GM18511 (cell line): Measurements from ENCODE around the gene DHRSX.
"Not testable (repeated sequence)": the region's sequence is repeated elsewhere in the genome, so short reads cannot be mapped to it uniquely, and the experiment has no call there.

ENCODE experiments used
- ATAC-seq: cut with Tn5 transposase; IDR thresholded peaks from one replicate; pipeline ENCODE4 v1.9.1; 2021; ENCODE audit warnings: mild to moderate bottlenecking, moderate library complexity; ENCODE audit not compliant: unreplicated experiment

DHRSX gene

DNA sequence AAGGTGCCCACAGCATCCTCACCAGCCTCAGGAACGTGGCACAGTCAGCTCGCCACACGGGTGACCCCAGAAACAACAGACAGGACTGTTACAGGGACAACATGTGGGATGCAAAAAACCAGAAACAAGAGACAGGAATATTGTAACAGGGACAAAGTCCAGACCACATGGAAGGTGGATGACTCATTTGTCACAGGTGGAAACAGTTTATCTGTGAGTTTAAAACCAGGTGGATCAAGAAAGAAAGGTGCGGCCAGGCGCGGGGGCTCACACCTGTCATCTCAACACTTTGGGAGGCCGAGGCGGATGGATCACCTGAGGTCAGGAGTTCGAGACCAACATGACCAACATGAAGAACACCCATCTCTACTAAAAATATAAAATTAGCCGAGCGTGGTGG lies 23.5 kb downstream of the DHRSX start:
- not testable (repeated sequence) for ATAC-seq

DNA sequence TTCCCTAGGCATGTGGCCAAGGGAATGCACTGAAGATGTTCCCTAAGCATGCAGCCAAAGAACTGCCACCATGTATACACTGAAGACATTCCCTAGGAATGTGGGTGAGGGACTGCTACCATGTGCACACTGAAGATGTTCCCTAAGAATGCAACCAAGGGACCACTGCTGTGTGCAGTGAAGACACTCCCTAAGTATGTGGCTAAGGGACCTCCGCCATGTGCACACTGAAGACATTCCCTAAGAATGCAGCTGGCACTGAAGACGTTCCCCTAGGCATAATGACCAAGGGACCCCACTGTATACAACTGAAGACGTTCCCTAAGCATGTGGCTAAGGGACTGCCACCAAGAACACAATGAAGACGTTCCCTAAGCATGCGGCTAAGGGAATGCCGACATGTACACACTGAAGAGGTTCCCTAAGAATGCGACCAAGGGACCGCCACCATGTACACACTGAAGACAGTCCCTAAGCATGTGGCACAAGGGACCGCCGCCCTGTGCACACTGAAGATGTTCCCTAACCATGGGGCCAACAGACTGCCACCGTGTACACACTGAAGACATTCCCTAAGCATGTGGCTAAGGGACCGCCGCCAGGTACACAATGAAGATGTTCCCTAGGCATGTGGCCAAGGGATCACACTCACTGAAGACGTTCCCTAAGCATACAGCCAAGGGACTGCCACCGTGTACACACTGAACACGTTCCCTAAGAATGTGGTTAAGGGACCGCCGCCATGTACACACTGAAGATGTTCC lies 25.6 kb downstream of the DHRSX start:
- ATAC-seq = no peak

DNA sequence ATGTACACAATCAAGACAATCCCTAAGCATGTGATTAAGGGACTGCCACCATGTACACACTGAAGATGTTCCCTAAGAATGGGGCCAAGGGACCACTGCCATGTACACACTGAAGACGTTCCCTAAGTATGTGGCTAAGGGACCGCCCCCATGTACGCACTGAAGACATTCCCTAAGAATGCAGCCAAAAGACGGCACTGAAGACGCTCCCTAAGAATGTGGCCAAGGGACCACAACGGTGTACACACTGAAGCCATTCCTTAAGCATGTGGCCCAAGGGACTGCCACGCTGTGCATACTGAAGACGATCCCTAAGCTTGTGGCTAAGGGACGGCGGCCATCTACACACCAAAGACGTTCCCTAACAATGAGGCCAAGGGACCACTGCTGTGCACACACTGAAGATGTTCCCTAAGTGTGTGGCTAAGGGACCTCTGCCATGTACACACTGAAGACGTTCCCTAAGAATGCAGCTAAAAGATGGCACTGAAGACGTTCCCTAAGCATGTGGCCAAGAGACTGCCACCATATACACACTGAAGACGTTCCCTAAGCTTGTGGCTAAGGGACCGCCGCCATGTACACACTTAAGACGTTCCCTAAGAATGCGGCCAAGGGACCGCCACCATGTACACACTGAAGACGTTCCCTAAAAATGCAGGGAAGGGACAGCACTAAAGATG lies 26.4 kb downstream of the DHRSX start:
- no peak for ATAC-seq

DNA sequence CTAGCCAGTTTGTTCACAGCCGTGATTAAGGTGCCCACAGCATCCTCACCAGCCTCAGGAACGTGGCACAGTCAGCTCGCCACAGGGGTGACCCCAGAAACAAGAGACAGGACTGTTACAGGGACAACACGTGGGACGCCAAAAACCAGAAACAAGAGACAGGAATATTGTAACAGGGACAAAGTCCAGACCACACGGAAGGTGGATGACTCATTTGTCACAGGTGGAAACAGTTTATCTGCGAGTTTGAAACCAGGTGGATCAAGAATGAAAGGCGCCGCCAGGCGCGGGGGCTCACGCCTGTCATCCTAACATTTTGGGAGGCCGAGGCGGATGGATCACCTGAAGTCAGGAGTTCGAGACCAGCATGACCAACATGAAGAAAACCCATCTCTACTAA lies 27.7 kb downstream of the DHRSX start:
- ATAC-seq = not testable (repeated sequence)

DNA sequence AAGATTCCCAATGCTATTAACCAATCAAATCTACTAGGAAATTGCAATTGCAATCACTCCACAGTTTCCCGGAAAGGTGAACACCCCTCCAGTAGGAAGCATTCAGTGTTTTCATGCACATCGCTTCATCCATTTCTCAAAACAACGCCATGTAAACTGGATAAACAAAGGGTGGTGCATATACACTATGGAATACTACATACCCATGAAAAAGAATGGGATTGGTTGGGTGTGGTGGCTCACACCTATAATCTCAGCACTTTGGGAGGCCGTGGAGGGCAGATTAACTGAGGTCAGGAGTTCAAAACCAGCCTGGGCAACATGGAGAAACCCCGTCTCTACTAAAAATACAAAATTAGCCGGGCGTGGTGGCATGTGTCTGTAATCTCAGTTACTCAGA lies 29.1 kb downstream of the DHRSX start:
- no peak for ATAC-seq

DNA sequence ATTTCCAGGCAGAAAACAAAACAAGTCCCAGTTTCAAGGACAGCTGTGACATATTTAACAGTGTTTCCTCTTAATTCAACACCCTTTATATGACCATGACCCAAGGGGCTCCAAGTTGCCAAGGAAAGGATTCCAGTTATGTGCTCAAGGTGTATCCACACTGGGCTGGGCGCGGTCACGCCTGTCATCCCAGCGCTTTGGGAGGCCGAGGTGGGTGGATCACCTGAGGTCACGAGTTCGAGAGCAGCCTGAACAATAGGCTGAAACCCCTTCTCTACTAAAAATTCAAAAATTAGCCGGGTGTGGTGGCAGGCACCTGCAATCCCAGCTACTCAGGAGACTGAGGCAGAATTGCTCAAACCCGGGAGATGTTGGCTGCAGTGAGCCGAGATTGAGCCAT lies 29.6 kb downstream of the DHRSX start:
- ATAC-seq = not testable (repeated sequence)

DNA sequence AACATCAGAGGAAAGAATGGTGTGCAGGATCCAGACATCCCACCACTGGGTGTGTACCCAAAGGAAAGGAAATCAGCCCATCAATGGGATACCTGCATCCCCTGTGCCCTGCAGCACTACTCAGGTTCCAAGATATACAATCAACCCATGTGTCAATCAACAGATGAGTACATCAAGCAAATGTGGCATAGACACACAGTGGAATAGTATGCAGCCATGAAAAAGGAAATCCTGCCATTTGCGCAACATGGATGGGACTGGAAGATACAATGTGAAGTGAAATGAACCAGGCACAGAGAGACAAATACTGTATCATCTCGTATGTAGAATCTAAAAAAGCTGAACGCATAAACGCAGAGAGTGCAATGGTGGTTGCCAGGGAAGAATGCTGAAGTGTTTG lies 30.9 kb downstream of the DHRSX start:
- ATAC-seq = not testable (repeated sequence)

DNA sequence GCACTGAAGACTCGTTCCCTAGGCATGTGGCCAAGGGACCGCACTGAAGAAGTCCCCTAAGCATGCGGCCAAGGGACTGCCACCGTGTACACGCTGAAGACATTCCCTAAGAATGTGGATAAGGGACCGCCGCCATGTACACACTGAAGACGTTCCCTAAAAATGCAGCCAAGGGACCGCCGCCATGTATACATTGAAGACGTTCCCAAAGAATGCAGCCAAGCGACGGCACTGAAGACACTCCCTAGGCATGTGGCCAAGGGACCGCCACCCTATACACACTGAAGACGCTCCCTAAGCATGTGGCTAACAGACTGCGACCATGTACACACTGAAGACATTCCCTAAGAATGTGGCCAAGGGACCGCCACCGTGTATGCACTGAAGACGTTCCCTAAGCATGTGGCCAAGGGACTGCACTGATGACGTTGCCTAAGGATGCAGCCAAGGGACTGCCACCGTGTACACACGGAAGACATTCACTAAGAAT lies 31.5 kb downstream of the DHRSX start:
- no peak for ATAC-seq

DNA sequence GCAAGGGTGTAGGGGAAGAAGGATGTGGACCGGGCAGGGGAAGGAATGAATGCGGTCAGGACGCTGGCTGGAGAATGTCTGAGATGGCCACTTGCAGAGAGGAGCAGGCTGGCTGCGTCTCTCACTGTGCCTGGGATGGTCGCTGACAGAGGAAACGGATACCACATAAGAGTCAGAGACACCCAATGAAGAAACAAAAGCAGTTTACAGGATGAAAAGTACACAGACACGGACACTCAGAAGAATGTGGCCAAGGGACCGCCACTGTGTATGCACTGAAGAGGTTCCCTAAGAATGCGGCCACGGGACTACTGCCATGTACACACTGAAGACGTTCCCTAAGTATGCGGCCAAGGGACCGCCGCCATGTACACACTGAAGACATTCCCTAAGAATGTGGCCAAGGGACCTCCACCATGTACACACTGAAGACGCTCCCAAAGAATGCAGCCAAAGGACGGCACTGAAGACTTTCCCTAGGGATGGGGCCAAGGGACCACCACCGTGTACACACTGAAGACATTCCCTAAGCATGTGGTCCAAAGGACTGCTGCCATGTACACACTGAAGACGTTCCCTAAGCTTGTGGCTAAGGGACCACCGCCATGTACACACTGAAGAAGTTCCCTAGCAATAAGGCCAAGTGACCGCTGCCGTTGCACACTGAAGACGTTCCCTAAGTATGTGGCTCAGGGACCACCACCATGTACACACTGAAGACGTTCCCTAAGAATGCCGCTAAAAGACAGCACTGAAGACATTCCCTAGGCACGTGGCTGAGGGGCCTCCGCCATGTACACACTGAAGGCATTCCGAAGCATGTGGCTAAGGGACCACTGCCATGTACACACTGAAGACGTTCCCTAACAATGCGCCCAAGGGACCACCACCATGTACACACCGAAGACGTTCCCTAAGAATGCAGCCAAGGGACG lies 32.2 kb downstream of the DHRSX start:
- ATAC-seq = no peak

DNA sequence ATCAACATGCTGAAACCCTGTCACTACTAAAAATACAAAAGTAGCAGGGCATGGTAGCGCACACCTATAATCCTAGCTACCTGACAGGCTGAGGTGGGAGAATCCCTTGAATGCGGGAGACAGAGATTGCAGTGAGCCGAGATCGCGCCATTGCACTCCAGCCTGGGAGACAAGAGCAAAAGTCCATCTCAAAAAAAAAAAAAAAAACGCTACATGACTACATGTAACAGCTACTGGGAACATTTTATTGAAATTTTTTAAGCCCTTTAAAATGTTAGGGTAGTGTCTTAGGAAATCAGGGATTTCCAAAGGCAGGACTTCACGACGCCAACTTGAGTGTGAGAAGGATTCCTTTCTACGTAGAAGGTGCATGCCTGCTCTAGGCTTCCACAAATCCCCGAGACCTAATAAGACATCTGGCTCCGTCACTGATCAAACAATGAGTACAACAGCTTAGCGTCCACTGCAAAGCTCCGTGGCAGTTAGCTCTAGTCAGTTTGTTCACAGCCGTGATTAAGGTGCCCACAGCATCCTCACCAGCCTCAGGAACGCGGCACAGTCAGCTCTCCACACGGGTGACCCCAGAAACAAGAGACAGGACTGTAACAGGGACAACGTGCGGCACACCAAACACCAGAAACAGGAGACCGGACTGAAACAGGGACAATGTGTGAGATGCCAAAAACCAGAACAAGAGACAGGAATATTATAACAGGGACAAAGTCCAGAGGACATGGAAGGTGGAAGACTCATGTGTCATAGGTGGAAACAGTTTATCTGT lies 33.7 kb downstream of the DHRSX start:
- no peak for ATAC-seq

DNA sequence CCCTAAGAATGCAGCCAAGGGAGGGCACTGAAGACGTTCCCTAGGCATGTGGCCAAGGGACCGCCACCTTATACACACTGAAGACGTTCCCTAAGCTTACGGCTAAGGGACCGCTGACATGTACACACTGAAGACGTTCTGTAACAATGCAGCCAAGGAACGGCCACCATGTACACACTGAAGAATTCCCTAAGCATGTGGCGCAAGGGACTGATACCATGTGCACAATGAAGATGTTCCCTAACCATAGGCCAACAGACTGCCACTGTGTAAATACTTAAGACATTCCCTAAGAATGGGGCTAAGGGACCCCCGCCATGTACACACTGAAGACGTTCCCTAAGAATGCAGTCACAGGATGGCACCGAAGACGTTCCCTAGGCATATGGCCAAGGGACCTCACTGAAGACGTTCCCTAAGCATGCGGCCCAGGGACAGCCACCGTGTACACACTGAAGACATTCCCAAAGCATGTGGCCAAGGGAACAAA lies 36.1 kb downstream of the DHRSX start:
- no peak for ATAC-seq

DNA sequence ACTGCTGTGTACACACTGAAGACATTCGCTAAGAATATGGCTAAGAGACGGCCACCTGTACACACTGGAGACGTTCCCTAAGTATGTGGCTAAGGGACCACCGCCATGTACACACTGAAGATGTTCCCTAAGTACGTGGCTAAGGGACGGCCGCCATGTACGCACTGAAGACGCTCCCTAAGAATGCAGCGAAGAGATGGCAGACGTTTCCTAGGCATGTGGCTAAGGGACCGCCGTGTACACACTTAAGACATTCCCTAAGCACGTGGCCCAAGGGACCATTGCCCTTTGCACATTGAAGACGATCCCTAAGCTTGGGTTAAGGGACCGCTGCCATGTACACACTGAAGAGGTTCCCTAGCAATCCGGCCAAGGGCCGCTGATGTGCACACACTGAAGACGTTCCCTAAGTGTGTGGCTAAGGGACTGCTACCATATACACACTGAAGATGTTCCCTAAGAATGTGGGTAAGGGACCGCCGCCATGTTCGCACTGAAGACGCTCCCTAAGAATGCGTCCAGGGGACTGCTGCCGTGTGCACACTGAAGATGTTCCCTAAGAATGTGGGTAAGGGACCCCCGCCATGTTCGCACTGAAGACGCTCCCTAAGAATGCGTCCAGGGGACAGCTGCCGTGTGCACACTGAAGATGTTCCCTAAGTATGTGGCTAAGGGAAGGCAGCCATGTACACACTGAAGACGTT lies 36.7 kb downstream of the DHRSX start:
- no peak for ATAC-seq

DNA sequence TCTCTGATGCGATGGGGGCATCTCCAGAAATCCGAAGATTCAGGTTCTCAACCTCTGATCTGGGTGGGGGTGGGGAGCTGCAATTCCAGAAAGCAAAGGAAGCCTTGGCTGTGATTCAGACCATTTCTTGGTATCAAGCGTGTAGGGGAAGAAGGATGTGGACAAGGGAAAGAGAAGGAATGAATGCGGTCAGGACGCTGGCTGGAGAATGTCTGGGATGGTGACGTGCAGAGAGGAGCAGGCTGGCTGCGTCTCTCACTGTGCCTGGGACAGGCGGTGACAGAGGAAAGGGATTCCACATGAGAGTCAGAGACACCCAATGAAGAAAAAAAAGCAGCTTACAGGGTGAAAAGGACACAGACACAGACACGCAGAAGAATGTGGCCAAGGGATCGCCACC lies 37.3 kb downstream of the DHRSX start:
- ATAC-seq = not testable (repeated sequence)

DNA sequence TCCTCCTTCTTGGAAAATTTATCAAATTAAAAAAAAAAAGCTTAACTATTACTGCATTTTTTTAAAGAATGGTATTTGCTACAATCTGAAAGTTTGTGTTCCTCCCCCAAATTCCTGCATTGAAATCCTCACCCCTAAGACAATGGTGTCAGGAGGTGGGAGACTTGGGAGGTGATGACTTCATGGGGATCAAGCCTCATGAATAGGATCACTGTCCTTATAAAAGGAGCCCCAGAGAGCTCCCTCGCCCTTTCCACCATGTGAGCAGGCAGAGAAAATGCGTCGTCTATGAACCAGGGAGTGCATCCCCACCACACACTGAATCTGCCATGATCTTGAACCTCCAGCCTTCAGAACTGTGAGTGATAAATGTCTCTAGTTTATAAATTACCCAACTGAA lies 38.0 kb downstream of the DHRSX start:
- ATAC-seq = no peak

DNA sequence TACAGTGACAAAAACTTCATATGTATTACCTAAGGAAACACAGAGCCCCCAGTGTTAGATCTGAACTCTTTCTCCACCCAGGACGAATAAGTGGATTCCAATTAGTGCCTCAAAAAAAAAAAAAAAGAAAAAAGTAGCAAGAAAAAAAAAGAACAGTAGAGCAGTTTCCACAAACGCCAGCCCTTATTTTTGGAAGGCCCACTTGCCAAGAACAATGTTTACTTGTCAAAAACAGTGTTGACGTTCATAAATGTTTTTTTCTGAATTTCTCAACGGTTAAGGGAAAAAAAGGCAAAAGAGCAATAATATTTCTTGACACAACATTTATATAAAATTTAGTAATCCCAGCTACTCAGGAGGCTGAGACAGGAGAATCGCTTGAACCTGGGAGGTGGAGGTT lies 38.7 kb downstream of the DHRSX start:
- ATAC-seq = no peak

DNA sequence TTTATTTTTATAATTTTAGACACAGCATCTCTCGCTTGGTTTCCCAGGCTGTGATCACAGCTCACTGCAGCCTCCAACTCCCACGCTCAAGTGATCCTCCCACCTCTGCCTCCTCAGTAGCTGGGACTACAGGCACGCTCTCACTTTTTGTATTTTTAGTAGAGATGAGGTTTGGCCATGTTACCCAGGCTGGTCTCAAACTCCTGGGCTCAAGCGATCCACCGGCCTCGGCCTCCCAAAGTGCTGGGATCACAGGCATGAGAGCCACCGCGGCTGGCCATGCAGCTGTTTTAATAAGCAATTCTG lies 39.1 kb downstream of the DHRSX start:
- no peak for ATAC-seq

DNA sequence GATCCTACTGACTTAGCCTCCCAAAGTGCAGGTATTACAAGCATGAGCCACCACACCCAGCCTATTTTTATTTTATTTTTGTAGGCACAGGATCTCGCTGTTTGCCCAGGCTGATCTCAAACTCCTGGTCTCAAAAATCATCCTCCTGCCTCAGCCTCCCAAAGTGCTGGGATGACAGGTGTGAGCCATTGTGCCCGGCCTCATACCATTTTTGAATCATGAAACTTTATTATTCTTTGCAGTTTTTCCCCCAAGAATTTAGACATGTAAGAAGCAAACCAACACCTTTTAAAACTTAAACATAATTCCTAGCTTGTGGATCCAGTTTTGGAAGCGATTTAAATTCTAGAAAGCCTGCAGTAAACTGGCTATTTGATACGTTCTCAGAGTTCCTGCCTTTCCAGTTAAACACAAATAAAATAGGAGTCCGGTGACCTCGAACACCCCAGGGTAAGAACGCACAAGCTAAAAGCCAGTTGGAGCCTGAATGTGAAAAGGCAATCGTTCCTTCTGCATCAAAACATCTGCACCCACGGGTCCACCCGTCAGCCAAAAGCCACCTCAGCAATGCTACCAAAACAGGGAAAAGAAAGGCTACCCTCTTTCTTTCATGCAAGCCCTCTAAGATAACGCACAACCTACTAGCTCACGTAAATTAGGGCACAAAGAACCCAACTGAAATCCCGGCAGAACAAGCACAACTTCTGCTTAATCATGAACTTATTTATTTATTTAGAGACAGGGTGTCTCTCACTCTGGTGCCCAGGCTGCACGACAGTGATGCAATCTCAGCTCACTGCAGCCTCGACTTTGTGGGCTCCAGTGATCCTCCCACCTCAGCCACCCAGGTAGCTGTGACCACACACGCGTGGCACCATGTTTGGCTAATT lies 39.7 kb downstream of the DHRSX start:
- not testable (repeated sequence) for ATAC-seq

DNA sequence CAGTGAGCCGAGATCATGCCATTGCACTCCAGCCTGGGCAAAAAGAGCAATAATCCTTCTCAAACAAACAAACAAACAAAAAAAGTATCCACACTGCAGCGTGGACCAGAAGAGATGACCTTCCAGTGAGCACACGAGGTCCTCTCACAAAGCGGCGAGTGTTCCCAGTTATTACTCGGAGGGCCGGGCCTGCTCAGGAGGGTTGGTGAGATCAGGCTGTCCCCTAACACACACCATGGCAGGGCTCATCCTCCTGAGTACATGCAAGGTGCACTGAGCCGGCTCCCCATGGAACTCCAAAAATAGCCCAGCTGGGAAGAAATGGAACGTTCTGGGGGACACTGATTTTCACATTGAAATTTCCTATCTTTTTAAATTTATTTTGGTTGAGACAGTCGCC lies 40.7 kb downstream of the DHRSX start:
- ATAC-seq = not testable (repeated sequence)

DNA sequence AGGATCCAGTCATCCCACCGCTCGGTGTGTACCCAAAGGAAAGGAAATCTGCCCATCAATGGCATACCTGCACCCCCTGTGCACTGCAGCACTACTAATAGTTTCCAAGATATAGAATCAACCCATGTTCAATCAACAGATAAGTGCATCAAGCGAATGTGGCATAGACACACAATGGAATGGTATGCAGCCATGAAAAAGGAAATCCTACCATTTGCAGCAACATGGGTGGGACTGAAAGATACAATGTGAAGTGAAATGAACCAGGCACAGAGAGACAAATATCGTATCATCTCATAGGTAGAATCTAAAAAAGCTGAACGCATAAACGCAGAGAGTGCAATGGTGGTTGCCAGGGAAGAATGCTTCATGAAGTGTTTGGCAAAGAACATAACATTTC lies 42.5 kb downstream of the DHRSX start:
- no peak for ATAC-seq
